Lung (tissue), 12 donors: ENCODE data around the gene ZC3H7A. TPM values are rescaled to one million over a fixed set of nuclear protein-coding genes. Genes with fewer than 3 reads are reported as not detected.
A peak's percentile ranks its signal among the peaks of the same experiment; 100 is the strongest.

ENCODE experiments used
- ATAC-seq: fragments of 200-7000 bp; cut with Tn5 transposase; one replicate; pipeline ENCODE4 v1.9.1; 2020; ENCODE audit warnings: moderate number of reproducible peaks; ENCODE audit not compliant: insufficient read depth, low FRiP score
- DNase-seq, 3 donors: peaks; one replicate each; pipeline ENCODE4 v3.0.0-alpha.2; 2013 to 2017
- H3K27ac ChIP-seq, 2 donors: one replicate each; pipeline ENCODE4 v1.5.1; 2013; ENCODE audit warnings: mild to moderate bottlenecking in 2 of 2, moderate library complexity in 2 of 2, control low read depth in 1 of 2, inconsistent platforms in 1 of 2, low read depth in 1 of 2, low read length in 1 of 2
- H3K27me3 ChIP-seq, 3 donors: one replicate each; pipeline ENCODE4 v1.5.1; 2013; ENCODE audit warnings: low read length in 2 of 3; ENCODE audit not compliant: control insufficient read depth in 3 of 3, insufficient read depth in 3 of 3
- H3K36me3 ChIP-seq, 4 donors: one replicate each; pipeline ENCODE4 v1.5.1; 2013; ENCODE audit warnings: low read length in 4 of 4, mild to moderate bottlenecking in 1 of 4, moderate library complexity in 1 of 4; ENCODE audit not compliant: control insufficient read depth in 4 of 4, insufficient read depth in 4 of 4
- H3K4me1 ChIP-seq, 5 donors: one replicate each; pipeline ENCODE4 v1.5.1; 2013; ENCODE audit warnings: low read length in 5 of 5, mild to moderate bottlenecking in 2 of 5, moderate library complexity in 1 of 5; ENCODE audit not compliant: control insufficient read depth in 5 of 5, insufficient read depth in 5 of 5
- H3K4me3 ChIP-seq: one replicate; pipeline ENCODE4 v1.5.1; 2013; ENCODE audit warnings: mild to moderate bottlenecking, control low read depth, moderate library complexity
- H3K9ac ChIP-seq, 2 donors: one replicate each; pipeline ENCODE4 v1.5.1; 2013; ENCODE audit warnings: low read length in 2 of 2, control low read depth in 1 of 2; ENCODE audit not compliant: insufficient read depth in 1 of 2
- H3K9me3 ChIP-seq, 4 donors: one replicate each; pipeline ENCODE4 v1.5.1; 2013; ENCODE audit warnings: low read length in 3 of 4, mild to moderate bottlenecking in 1 of 4, moderate library complexity in 1 of 4; ENCODE audit not compliant: control insufficient read depth in 4 of 4, insufficient read depth in 3 of 4
- WGBS, 2 donors: extraction: QIAGEN DNeasy Blood & Tissue Kit; methylation state at CpG; one replicate each; pipeline ENCODE4 v1.1.7; 2013; 5-methylcytosine and 5-hydroxymethylcytosine counted together
- polyA plus RNA-seq, 2 donors: library from polyadenylated mRNA; stranded (reverse); fragments of 200-250 nt; gene quantifications; one replicate each; pipeline ENCODE4 v1.2.1, GENCODE V29; 2013
- total RNA-seq, 2 donors: library from RNA; depleted of rRNA in 1 of 2; stranded (reverse); fragments of >200 nt in 1 of 2; gene quantifications; one replicate each; pipeline ENCODE4 v1.2.1, GENCODE V29; 2014 to 2021
- TF ChIP-seq, protein P1 (sequence below): IDR thresholded peaks from 2 replicates; pipeline ENCODE4 v1.5.1; 2012; ENCODE audit warnings: mild to moderate bottlenecking; ENCODE audit errors: control extremely low read depth, extremely low read depth
- donor health status: control.
- donor health status: control.
- donor health status: Bipolar disorder and iron deficiency.
- donor health status: healthy.
- donor health status: DM: yes; HTN: yes; CAD: no.

Gene ZC3H7A
- total and polyA plus RNA-seq, 4 donors: 22.1 to 127 (median 36.2) TPM

GRCh38 chr16:11735787-11736186 is 61.3 kb downstream of the ZC3H7A start:
- DNase-seq: no peak
- no peak for ATAC-seq
- TF ChIP-seq, protein P1, sequence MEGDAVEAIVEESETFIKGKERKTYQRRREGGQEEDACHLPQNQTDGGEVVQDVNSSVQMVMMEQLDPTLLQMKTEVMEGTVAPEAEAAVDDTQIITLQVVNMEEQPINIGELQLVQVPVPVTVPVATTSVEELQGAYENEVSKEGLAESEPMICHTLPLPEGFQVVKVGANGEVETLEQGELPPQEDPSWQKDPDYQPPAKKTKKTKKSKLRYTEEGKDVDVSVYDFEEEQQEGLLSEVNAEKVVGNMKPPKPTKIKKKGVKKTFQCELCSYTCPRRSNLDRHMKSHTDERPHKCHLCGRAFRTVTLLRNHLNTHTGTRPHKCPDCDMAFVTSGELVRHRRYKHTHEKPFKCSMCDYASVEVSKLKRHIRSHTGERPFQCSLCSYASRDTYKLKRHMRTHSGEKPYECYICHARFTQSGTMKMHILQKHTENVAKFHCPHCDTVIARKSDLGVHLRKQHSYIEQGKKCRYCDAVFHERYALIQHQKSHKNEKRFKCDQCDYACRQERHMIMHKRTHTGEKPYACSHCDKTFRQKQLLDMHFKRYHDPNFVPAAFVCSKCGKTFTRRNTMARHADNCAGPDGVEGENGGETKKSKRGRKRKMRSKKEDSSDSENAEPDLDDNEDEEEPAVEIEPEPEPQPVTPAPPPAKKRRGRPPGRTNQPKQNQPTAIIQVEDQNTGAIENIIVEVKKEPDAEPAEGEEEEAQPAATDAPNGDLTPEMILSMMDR: no peak
- Histone ChIP-seq H3K36me3 (peaks cover 12 to 40% (median 29%) of the 10 kb centered on the region in 4 donors), H3K4me3 (no peak overlapping the region), H3K9ac (no peak overlapping the region), H3K27ac (no peak overlapping the region), H3K9me3 (peaks cover 0 to 2% (median 0%) of the 10 kb centered on the region in 4 donors), H3K27me3 (no peaks in the 10 kb centered on the region), H3K4me1 (peaks cover 5 to 7% (median 6%) of the 10 kb centered on the region in 5 donors)
- WGBS, 2 donors: 75 to 84% methylated on average over 8 of the region's 8 CpGs

DNA sequence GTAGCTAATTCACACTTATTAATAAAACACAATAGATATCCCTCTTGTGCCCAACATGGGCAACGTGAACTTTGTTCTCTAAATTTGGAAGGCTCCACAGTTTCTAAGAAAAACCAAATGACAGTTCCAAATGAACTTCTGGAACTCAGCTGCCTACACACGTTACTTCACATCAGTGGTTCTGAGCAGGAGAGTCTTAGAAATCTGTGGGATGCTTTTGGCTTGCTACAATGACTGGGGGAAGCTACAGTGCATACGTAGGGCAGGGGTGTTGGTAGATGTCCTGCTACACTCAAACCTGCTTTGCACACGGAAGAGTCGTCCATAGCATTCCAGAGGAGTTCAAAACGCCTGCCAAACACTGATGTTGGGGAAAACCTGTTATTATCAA is 62.4 kb downstream of the ZC3H7A start:
- peaks cover 0 to 7% (median 3%) of the 10 kb centered on the region in 5 donors for H3K4me1 ChIP-seq
- 51 to 77% methylated on average over 6 of the region's 6 CpGs for WGBS, 2 donors

GRCh38 chr16:11734025-11734652 is 62.9 kb downstream of the ZC3H7A start:
- ATAC-seq: no peak
- WGBS, 2 donors: 44 to 69% methylated on average over 3 of the region's 3 CpGs

More for the DNA sequence above, 62.4 kb downstream of the ZC3H7A start:
- DNase-seq (no peak), ATAC-seq (no peak)
- peaks cover 0 to 2% (median 0%) of the 10 kb centered on the region in 4 donors for H3K9me3 ChIP-seq
- H3K27ac ChIP-seq: peak overlapping the region in 1 of 2 donors; percentile 70
- H3K36me3 ChIP-seq: peaks cover 14 to 47% (median 31%) of the 10 kb centered on the region in 4 donors
- no peak overlapping the region for H3K9ac ChIP-seq
- TF ChIP-seq, protein P1: no peak
- no peaks in the 10 kb centered on the region for H3K27me3 ChIP-seq
- H3K4me3 ChIP-seq: no peak overlapping the region

More at GRCh38 chr16:11734025-11734652, 62.9 kb downstream of the ZC3H7A start:
- TF ChIP-seq, protein P1: no peak
- Histone ChIP-seq H3K36me3 (peaks cover 17 to 49% (median 33%) of the 10 kb centered on the region in 4 donors), H3K4me3 (no peak overlapping the region), H3K9ac (no peak overlapping the region), H3K9me3 (peaks cover 0 to 2% (median 0%) of the 10 kb centered on the region in 4 donors), H3K4me1 (peaks cover 0 to 7% (median 3%) of the 10 kb centered on the region in 5 donors), H3K27ac (peak overlapping the region in 1 of 2 donors; percentile 47), H3K27me3 (no peaks in the 10 kb centered on the region)
- peak in 1 of 3 donors; percentile 34 for DNase-seq
